OCI-LY7 (cell line): ENCODE data around the gene GDF11. TPM values are rescaled to one million over a fixed set of nuclear protein-coding genes. Genes with fewer than 3 reads are reported as not detected.

ENCODE experiments used
- BruUV-seq: library from RNA; stranded (reverse); fragments of 400-500 nt; replicated peaks from 2 replicates; lab custom pipeline; 2021; lab: Mats Ljungman, UMichigan
- CTCF ChIA-PET: fragments of 300-600 bp; sonication (Branson Sonifier 250); formaldehyde crosslinking; loops from one replicate; lab custom pipeline; 2022; ENCODE audit warnings: antibody characterized with exemption; ENCODE audit not compliant: unreplicated experiment; lab: Charles Lee
- POLR2A ChIA-PET: fragments of 300-600 bp; sonication (Branson Sonifier 250); formaldehyde crosslinking; loops from one replicate; lab custom pipeline; 2022; ENCODE audit warnings: antibody characterized with exemption; lab: Charles Lee
- DNase-seq: peaks from one replicate; pipeline ENCODE4 v3.0.0-alpha.2; 2015; ENCODE audit warnings: low spot score
- H2AFZ ChIP-seq: fragments of 200-600 bp; sonication (generic), shearing (Covaris generic); 2 replicates; pipeline ENCODE4 v1.6.1; 2014; ENCODE audit warnings: mild to moderate bottlenecking, antibody characterized with exemption, low read length, moderate library complexity
- H3K27ac ChIP-seq: fragments of 200-600 bp; sonication (generic); 2 replicates; pipeline ENCODE4 v1.5.1; 2014; ENCODE audit warnings: mixed run types, low read depth, mild to moderate bottlenecking, moderate library complexity, low read length, inconsistent platforms; ENCODE audit not compliant: poor library complexity, severe bottlenecking
- H3K36me3 ChIP-seq: fragments of 200-600 bp; sonication (generic); 2 replicates; pipeline ENCODE4 v1.6.1; 2014; ENCODE audit warnings: mild to moderate bottlenecking, antibody characterized with exemption, low read length, moderate library complexity, mixed read lengths; ENCODE audit not compliant: insufficient read depth
- H3K4me1 ChIP-seq: fragments of 200-600 bp; sonication (generic); 2 replicates; pipeline ENCODE4 v1.5.1; 2014; ENCODE audit warnings: mild to moderate bottlenecking, low read length; ENCODE audit not compliant: insufficient read depth, poor library complexity, severe bottlenecking
- H3K4me2 ChIP-seq: fragments of 200-600 bp; sonication (generic); 2 replicates; pipeline ENCODE4 v1.6.1; 2014; ENCODE audit warnings: mild to moderate bottlenecking, low read length
- H3K4me3 ChIP-seq: fragments of 200-600 bp; sonication (generic); 2 replicates; pipeline ENCODE4 v1.5.1; 2014; ENCODE audit warnings: mild to moderate bottlenecking, low read depth, low read length; ENCODE audit not compliant: poor library complexity, severe bottlenecking
- H3K79me2 ChIP-seq: fragments of 200-600 bp; sonication (generic); 2 replicates; pipeline ENCODE4 v1.6.1; 2016; ENCODE audit warnings: low read depth, mild to moderate bottlenecking, low read length, moderate library complexity, mixed read lengths; ENCODE audit not compliant: insufficient read depth
- H3K9me2 ChIP-seq: fragments of 200-600 bp; sonication (generic); 2 replicates; pipeline ENCODE4 v1.6.1; 2016; ENCODE audit warnings: mild to moderate bottlenecking, low read length, mixed read lengths; ENCODE audit not compliant: insufficient read depth
- H3K9me3 ChIP-seq: fragments of 200-600 bp; sonication (generic); 2 replicates; pipeline ENCODE4 v1.6.1; 2014; ENCODE audit warnings: mild to moderate bottlenecking, mixed run types, low read length, mixed read lengths
- H4K20me1 ChIP-seq: fragments of 200-600 bp; sonication (generic); 2 replicates; pipeline ENCODE4 v1.6.1; 2014; ENCODE audit warnings: mild to moderate bottlenecking, antibody characterized with exemption, low read length, moderate library complexity, mixed read lengths; ENCODE audit not compliant: insufficient read depth
- CTCF ChIP-seq: fragments of 200-600 bp; sonication (generic); conservative IDR thresholded peaks from 2 replicates; pipeline ENCODE4 v1.5.1; 2014; ENCODE audit warnings: mild to moderate bottlenecking, antibody characterized with exemption, low read length, moderate library complexity, mixed read lengths
- EZH2phosphoT487 ChIP-seq: fragments of 200-600 bp; sonication (generic); IDR thresholded peaks from 2 replicates; pipeline ENCODE4 v1.6.1; 2018; ENCODE audit warnings: low read depth, borderline replicate concordance, mild to moderate bottlenecking, mixed run types, antibody characterized with exemption, low read length, moderate library complexity, mixed read lengths
- intact Hi-C: fragments of 100-400 bp; cut with micrococcal nuclease; formaldehyde crosslinking; loops from one replicate; pipeline ENCODE4 v1.10.0; 2022; ENCODE audit not compliant: unreplicated experiment
- total RNA-seq, 2 experiments: library from RNA; depleted of rRNA in 1 of 2; stranded (reverse); fragments of >200 nt in 1 of 2; shearing (Covaris generic) in 1 of 2; gene quantifications; 2 replicates each; pipeline ENCODE4 v1.2.3, GENCODE V29; 2014 to 2022

The GDF11 gene
- total RNA-seq, 2 experiments from 2014 or later, result 5.2 to 19.9 TPM

GRCh38 chr12:55728939-55729818, 13.7 kb upstream of the GDF11 start, which contains the start of gene CD63:
TSS of gene CD63 (minus strand) at chr12:55729009. CDS start at chr12:55728341, 668 bp downstream.
- TF ChIP-seq CTCF (0 out of 2 replicates have a peak, but pooled peaks have one; percentile 16), EZH2phosphoT487 (no peak)
- POLR2A ChIA-PET, result interaction anchor here (0.7 to 2.3 kb wide), 10 partner anchors 9 to 922 kb away, joined by 3 to 16 read pairs (median 4); partner anchors contain the start of genes BLOC1S1, ORMDL2 and SARNP
- no TSS peak for BruUV-seq

GRCh38 chr12:55729819-55730818, 12.8 kb upstream of the GDF11 start:
- peak; percentile 70 for DNase-seq
- POLR2A ChIA-PET, result interaction anchor here (0.9 to 2.3 kb wide), 9 partner anchors 8 to 253 kb away, joined by 3 to 16 read pairs (median 5); partner anchors contain the start of genes BLOC1S1, ORMDL2 and SARNP

More at GRCh38 chr12:55728939-55729818, 13.7 kb upstream of the GDF11 start, which contains the start of gene CD63:
- Histone ChIP-seq H3K4me1 (peaks cover 29% of the 10 kb centered on the region), H4K20me1 (no peaks in the 10 kb centered on the region), H3K4me3 (peak within 1 kb of the TSS; percentile 77), H3K27ac (peak within 1 kb of the TSS; percentile 67), H3K36me3 (peaks cover 26% of the 10 kb centered on the region; the same call in 1 of the 2 replicates), H3K9me2 (no peaks in the 10 kb centered on the region), H3K9me3 (no peaks in the 10 kb centered on the region), H3K79me2 (peaks cover 8% of the 10 kb centered on the region; the same call in 1 of the 2 replicates), H3K4me2 (peak within 1 kb of the TSS; percentile 91), H2AFZ (peak within 1 kb of the TSS; percentile 87; the same call in 1 of the 2 replicates)
- CTCF ChIA-PET, result interaction anchor here (0.6 to 2.0 kb wide), 5 partner anchors 10 to 55 kb away, joined by 3 to 19 read pairs (median 3); partner anchors contain the start of gene BLOC1S1
- intact Hi-C loops, result loop anchor here (1.0 kb wide), 1 partner anchor 13 kb away; the partner anchor contains the start of gene BLOC1S1
- peak; percentile 75 for DNase-seq

More at GRCh38 chr12:55729819-55730818, 12.8 kb upstream of the GDF11 start:
- H3K36me3 ChIP-seq, result peaks cover 18% of the 10 kb centered on the region; the same call in 1 of the 2 replicates
- no peaks in the 10 kb centered on the region for H3K9me3 ChIP-seq
- peak overlapping the region; percentile 77 for H3K4me3 ChIP-seq
- peak overlapping the region; percentile 67 for H3K27ac ChIP-seq
- H4K20me1 ChIP-seq, result no peaks in the 10 kb centered on the region
- H3K4me1 ChIP-seq, result peaks cover 25% of the 10 kb centered on the region
- CTCF ChIA-PET, result interaction anchor here (0.6 to 2.0 kb wide), 5 partner anchors 9 to 56 kb away, joined by 3 to 19 read pairs (median 3); partner anchors contain the start of gene BLOC1S1
- peak overlapping the region; percentile 87; the same call in 1 of the 2 replicates for H2AFZ ChIP-seq
- peaks cover 8% of the 10 kb centered on the region; the same call in 1 of the 2 replicates for H3K79me2 ChIP-seq
- H3K4me2 ChIP-seq, result peak overlapping the region; percentile 91
- TSS peak; percentile 75 for BruUV-seq
- H3K9me2 ChIP-seq, result no peaks in the 10 kb centered on the region
- intact Hi-C loops, result loop anchor here (1.0 kb wide), 2 partner anchors 8 to 14 kb away; partner anchors contain the start of gene BLOC1S1
- TF ChIP-seq CTCF (peak; percentile 69), EZH2phosphoT487 (no peak)
